ENCODE measurements around the gene CTNND2.

The CTNND2 gene

GRCh38 chr5:11757661-11758060, 146.6 kb downstream of the CTNND2 start:
- no peaks in the 10 kb centered on the region for H4K20me1 ChIP-seq (ENCODE audit: insufficient read depth, low read length)
- TF ChIP-seq EZH2 (IDR thresholded peaks at IDR 0.05; ENCODE audit: borderline replicate concordance, low read depth, low read length, severe bottlenecking) (no peak), CTCF (IDR thresholded peaks at IDR 0.05; ENCODE audit: borderline replicate concordance, extremely low read depth, low read length, poor library complexity, severe bottlenecking) (no peak)
- no peaks in the 10 kb centered on the region for H3K4me1 ChIP-seq (ENCODE audit: insufficient read depth, low read length)
- no peak for DNase-seq
- H3K79me2 ChIP-seq (ENCODE audit: insufficient read depth, low read length): no peaks in the 10 kb centered on the region
- H3K9me3 ChIP-seq (ENCODE audit: insufficient read depth, low read length, severe bottlenecking): no peaks in the 10 kb centered on the region
- H3K9ac ChIP-seq (ENCODE audit: low read depth, low read length): no peak overlapping the region
- H3K4me3 ChIP-seq (ENCODE audit: low read depth in 1 of 2, low read length in 2 of 2): no peak overlapping the region
- no peak overlapping the region for H2AFZ ChIP-seq (ENCODE audit: low read depth, low read length)
- H3K27ac ChIP-seq (ENCODE audit: low read length): no peak overlapping the region
- no peak overlapping the region for H3K4me2 ChIP-seq (ENCODE audit: insufficient read depth, low read length)
- H3K27me3 ChIP-seq (ENCODE audit: insufficient read depth, low read length, poor library complexity): no peaks in the 10 kb centered on the region
- ATAC-seq (ENCODE audit: insufficient read depth, low read depth): no peak
- H3K36me3 ChIP-seq (ENCODE audit: insufficient read depth, low read length): no peaks in the 10 kb centered on the region

- no peak for TF ChIP-seq CTCF (IDR thresholded peaks at IDR 0.05; ENCODE audit: borderline replicate concordance, extremely low read depth, low read length, poor library complexity, severe bottlenecking)
- TF ChIP-seq EZH2 (IDR thresholded peaks at IDR 0.05; ENCODE audit: borderline replicate concordance, low read depth, low read length, severe bottlenecking): no peak
- DNase-seq (no peak), ATAC-seq (ENCODE audit: insufficient read depth, low read depth) (no peak)
- Histone ChIP-seq H3K36me3 (ENCODE audit: insufficient read depth, low read length) (no peaks in the 10 kb centered on the region), H4K20me1 (ENCODE audit: insufficient read depth, low read length) (no peaks in the 10 kb centered on the region), H3K27ac (ENCODE audit: low read length) (no peak overlapping the region), H3K79me2 (ENCODE audit: insufficient read depth, low read length) (no peaks in the 10 kb centered on the region), H3K4me1 (ENCODE audit: insufficient read depth, low read length) (no peaks in the 10 kb centered on the region), H3K9ac (ENCODE audit: low read depth, low read length) (no peak overlapping the region), H3K27me3 (ENCODE audit: insufficient read depth, low read length, poor library complexity) (no peaks in the 10 kb centered on the region), H2AFZ (ENCODE audit: low read depth, low read length) (no peak overlapping the region), H3K4me2 (ENCODE audit: insufficient read depth, low read length) (no peak overlapping the region), H3K9me3 (ENCODE audit: insufficient read depth, low read length, severe bottlenecking) (no peaks in the 10 kb centered on the region), H3K4me3 (ENCODE audit: low read depth in 1 of 2, low read length in 2 of 2) (no peak overlapping the region)
Measured at GRCh38 chr5:11737010-11737409, 167.2 kb downstream of the CTNND2 start.

- no peak for DNase-seq
- Histone ChIP-seq H3K27ac (ENCODE audit: low read length) (no peak overlapping the region), H3K79me2 (ENCODE audit: insufficient read depth, low read length) (no peaks in the 10 kb centered on the region), H3K4me1 (ENCODE audit: insufficient read depth, low read length) (no peaks in the 10 kb centered on the region), H3K4me3 (ENCODE audit: low read depth in 1 of 2, low read length in 2 of 2) (no peak overlapping the region), H3K4me2 (ENCODE audit: insufficient read depth, low read length) (no peak overlapping the region), H3K9me3 (ENCODE audit: insufficient read depth, low read length, severe bottlenecking) (no peaks in the 10 kb centered on the region), H4K20me1 (ENCODE audit: insufficient read depth, low read length) (no peaks in the 10 kb centered on the region), H3K27me3 (ENCODE audit: insufficient read depth, low read length, poor library complexity) (no peaks in the 10 kb centered on the region), H2AFZ (ENCODE audit: low read depth, low read length) (no peak overlapping the region), H3K36me3 (ENCODE audit: insufficient read depth, low read length) (no peaks in the 10 kb centered on the region), H3K9ac (ENCODE audit: low read depth, low read length) (no peak overlapping the region)
- ATAC-seq (ENCODE audit: insufficient read depth, low read depth): no peak
- TF ChIP-seq EZH2 (IDR thresholded peaks at IDR 0.05; ENCODE audit: borderline replicate concordance, low read depth, low read length, severe bottlenecking) (no peak), CTCF (IDR thresholded peaks at IDR 0.05; ENCODE audit: borderline replicate concordance, extremely low read depth, low read length, poor library complexity, severe bottlenecking) (no peak)
Measured at GRCh38 chr5:11734369-11734768, 169.9 kb downstream of the CTNND2 start.

GRCh38 chr5:11733840-11734192, 170.4 kb downstream of the CTNND2 start:
- Histone ChIP-seq H3K4me1 (ENCODE audit: insufficient read depth, low read length) (no peaks in the 10 kb centered on the region), H3K4me2 (ENCODE audit: insufficient read depth, low read length) (no peak overlapping the region), H3K27ac (ENCODE audit: low read length) (no peak overlapping the region), H3K27me3 (ENCODE audit: insufficient read depth, low read length, poor library complexity) (no peaks in the 10 kb centered on the region), H3K4me3 (ENCODE audit: low read depth in 1 of 2, low read length in 2 of 2) (no peak overlapping the region), H3K36me3 (ENCODE audit: insufficient read depth, low read length) (no peaks in the 10 kb centered on the region), H3K9ac (ENCODE audit: low read depth, low read length) (no peak overlapping the region), H2AFZ (ENCODE audit: low read depth, low read length) (no peak overlapping the region), H3K9me3 (ENCODE audit: insufficient read depth, low read length, severe bottlenecking) (no peaks in the 10 kb centered on the region), H4K20me1 (ENCODE audit: insufficient read depth, low read length) (no peaks in the 10 kb centered on the region), H3K79me2 (ENCODE audit: insufficient read depth, low read length) (no peaks in the 10 kb centered on the region)
- DNase-seq: no peak
- TF ChIP-seq CTCF (IDR thresholded peaks at IDR 0.05; ENCODE audit: borderline replicate concordance, extremely low read depth, low read length, poor library complexity, severe bottlenecking): no peak
- TF ChIP-seq EZH2 (IDR thresholded peaks at IDR 0.05; ENCODE audit: borderline replicate concordance, low read depth, low read length, severe bottlenecking): no peak
- no peak for ATAC-seq (ENCODE audit: insufficient read depth, low read depth)

All from DND-41 (cell line).